HPDE6-E6E7 (cell line): ENCODE results near the gene KRTAP10-3.

Experiments
- DNase-seq: peaks from one replicate; pipeline ENCODE4 v3.0.0; 2011; ENCODE audit warnings: missing footprints; ENCODE audit errors: extremely low spot score

The KRTAP10-3 gene

GRCh38 chr21:44517175-44517899 lies 41.3 kb downstream of the KRTAP10-3 start:
- no peak for DNase-seq

GRCh38 chr21:44516828-44517174 lies 41.8 kb downstream of the KRTAP10-3 start:
- no peak for DNase-seq

DNA sequence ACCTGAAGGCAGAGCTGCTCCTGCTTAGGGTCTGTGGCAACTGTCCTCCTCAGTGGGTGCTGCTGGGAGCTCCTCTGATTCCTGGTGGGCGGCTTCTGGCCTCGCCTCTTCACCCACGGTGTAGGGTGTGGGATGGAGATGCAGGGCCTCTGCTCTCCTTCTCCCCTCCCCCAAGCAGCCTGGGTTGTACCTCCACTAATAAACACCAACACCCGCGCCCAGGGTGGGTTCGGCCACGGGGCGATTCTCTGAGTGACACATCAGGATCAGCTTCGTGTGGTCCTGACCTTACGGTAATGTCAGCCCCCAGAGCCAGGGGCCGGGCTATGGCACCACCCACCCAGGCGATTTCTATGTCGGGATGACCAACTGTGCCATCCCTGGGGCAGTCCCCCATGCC lies 42.3 kb downstream of the KRTAP10-3 start:
- no peak for DNase-seq

DNA sequence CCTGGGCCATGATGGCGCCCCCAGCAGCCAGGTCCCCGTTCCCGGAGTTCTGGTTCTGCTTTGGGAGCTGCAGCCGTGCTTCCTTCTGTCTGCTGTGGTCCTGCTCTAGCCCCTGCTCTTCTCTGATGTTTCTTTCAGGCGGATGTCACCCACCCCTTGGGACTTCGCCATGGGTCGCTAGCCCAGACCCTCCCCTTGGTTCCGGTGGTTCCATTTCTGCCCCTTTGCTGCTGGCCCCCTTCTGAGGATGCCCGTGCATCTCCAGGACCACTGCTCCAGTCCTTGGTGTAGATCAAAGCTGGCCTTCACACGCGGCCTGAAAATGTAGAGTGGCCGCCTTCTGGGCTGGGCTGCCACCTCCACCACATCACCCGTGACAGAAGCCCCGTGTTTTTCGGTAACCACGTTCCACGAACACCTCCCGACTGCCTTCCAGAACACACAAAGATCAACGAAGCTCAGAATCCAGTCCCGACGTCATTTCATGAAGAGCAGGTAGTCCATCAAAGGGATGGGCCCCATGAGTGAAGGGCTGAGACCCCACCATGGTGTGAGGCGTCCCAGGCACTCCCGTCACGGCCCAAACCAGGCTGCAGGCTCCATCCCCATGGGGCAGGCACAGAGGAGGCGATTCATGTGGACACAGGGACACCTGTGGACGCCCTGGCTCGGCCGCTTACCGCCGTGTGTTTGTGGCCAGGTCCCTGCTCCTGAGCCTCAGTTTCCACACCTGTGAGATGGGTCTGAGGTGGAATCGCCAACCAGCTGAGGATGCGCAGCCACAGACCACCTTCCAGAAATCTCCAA lies 43.0 kb downstream of the KRTAP10-3 start:
- DNase-seq, result no peak

DNA sequence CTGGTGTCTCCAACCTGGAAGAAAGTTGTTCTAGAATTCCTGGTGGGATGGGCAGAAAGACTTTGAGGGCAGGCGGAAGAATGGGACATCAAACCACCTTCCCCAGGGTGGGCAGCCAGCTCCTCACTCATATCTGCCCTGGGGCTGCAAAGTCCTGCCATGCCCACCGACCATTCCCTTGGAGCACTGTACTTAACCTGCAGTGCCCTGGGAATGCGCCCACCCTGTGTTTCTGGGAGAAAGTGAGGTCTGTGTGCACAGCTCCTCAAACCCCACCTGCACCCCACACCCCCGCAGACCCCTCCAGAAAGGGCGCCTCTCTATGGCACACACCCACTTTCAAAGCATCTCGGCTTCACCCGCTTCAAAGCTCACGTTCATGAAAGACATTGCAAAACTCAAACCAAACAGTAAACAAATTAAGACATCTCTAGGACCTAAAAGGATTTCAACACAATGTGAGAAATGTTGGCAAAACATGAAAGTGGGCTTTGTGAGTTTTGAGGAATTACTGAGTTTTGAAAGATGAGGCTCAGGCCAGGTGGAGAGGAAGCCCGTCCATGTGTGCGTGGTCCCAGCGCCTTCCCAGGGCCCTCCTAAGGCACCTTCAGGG lies 43.7 kb downstream of the KRTAP10-3 start:
- DNase-seq, result no peak

DNA sequence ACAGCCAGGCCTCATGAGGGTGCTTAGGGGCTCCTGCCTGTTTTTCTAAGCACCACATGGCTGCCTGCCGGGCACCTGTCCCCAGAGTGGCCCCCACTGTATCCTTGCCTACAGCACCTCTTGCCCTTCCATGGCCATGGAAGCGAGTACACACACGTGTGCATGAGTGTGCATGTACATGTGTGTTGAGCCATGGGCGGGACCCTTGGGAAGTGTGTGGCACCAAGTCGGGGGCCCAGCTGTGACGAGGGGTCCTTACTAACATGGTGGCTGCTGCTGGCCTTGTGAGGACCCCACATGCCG lies 44.4 kb downstream of the KRTAP10-3 start:
- DNase-seq, result no peak

DNA sequence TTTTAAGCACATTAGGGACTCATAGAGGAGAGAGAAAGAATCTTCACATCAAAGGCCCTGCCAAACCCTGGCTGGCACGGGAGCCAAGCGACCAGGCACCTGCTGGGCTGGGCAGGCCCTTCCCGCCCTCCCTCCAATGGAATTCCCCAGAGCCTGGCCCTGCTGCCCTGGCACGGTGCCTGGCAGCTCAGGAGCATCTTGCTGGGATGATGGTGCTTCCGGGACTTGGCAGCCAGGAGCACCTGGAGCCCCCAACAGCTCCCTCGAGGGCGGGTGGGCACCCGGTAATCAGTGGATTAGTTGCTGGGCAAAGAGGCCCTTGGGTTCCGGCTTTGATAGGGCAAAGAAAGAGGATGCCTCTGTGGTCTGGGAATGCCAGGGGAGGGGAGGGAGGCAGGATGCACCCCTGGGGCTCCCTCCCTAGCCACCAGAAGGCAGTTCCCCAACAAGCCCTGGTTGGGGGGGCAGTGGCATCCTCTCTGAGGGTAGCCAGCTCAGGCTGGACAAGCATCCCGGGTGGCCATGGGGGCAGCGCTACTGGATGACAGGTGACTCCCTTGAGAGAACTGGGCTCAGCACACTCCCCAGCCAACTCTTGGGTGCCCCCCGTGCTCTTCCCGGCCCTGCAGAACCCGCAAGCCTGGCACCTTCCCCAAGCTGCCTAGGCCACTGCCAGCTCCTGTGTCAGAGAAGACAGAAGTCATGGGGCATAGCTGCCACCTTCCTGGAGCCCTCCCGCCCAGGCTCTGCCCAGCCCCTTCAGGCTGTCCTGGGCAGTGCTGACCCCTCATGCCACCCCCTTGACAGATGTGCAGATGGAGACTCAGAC lies 45.0 kb downstream of the KRTAP10-3 start:
- no peak for DNase-seq

DNA sequence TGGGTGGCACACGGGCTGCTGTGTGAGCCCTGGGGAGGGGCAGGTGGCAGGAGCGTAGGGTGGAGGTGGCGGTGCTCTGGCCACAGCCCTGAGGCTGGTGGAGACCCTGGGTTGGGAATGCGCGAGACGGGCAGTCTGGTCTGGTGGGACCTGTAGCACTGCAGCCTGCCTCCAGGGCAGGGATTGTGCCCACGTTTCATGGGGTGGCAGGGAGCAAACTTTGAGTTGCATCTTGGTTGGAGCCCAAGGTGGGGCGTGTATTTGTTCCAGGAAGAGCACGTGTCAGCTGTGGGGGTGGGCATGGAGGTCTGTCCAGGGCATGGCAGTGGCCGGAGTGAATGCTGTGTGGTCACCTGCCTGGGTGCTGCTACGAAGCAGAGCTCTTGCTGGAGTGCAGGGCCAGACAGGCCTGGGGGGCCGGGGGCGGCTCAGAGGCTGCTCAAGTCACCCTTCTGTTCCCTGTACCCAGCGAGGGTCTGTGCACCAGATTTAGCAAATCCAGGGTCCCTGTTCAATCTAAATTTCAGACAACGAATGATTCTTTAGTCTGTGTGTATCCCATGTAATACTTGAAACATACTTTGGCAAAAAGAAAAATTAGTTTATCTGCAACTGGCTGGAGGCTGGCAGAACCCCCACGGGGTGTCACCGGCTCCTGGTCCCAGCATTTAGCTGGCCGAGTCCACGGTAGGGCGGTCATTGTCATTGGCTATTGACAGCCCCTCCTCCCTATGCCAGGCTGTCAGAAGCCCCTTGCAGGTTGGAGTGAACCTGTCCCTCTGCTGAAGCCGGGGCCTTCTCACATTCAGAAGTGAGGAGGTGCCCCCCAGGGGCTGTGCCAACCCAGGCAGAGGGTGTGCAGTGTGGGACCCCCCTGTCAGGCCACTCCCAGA lies 45.9 kb downstream of the KRTAP10-3 start:
- DNase-seq, result no peak

GRCh38 chr21:44511938-44512275 lies 46.7 kb downstream of the KRTAP10-3 start:
- DNase-seq, result no peak

DNA sequence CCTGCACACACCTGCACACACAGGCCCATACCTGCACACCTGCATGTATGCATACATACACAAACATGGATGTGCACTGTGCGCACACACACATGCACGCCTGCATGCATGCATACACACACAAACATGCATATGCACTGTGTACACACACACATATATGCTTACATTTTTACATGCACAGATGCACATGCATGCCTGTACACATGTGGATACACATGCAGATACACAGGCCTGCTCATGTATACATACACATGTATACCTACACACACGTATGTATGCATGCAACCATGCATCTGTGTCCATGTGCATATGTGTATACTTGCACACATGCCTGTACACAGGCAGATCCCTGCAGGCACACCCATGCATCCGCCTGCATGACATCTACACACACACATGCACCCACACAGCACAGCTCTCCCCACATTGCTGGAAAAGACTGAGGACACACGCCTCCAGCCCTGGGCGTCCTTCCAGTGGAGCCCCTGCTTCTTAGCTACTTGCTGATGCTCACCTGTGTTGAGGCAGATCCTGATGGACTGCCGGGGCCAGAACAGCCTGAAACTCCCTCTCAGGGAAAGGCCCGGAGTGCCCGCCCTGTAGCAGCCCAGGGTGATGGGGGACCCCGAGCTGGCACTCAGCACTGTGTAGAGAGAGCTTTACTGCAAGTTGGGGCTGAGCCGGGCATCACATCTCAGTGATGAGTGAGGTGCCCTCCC lies 47.2 kb downstream of the KRTAP10-3 start:
- DNase-seq, result no peak

DNA sequence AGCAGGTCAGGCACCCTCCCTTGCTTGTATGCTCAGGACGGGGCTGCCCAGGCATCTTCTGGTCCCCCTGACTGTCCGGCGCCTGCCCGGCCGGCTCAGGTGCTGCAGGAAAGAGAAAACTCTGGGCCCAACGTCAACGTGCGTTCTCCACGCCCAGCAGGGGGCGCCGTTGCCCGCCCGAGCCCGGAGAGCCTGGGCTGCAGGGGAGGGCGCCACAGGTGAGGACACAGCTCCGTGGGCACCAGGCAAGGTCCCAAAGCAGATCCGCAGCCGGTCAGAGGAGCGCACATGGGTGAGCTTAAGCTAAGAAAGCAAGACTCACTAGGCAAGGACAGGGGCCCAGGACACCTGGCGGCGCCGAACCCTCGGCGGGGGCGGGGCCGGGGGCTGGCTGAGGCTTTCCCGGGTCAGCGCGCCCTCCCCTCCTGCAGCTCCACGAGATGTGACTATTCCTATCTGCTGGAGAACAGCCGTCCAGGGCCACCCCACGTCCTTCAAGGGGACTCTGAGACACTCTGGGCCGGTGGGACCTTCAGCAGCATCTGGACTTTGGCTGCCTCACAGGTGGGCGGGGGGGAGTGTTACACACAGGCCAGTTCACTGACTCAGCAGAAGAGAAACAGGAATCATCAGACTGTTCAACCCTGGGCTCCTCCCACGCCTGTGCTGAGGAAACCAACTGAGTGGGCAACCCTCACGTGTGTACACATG lies 47.9 kb downstream of the KRTAP10-3 start:
- no peak for DNase-seq

GRCh38 chr21:44510109-44510507 lies 48.5 kb downstream of the KRTAP10-3 start:
- DNase-seq, result no peak

DNA sequence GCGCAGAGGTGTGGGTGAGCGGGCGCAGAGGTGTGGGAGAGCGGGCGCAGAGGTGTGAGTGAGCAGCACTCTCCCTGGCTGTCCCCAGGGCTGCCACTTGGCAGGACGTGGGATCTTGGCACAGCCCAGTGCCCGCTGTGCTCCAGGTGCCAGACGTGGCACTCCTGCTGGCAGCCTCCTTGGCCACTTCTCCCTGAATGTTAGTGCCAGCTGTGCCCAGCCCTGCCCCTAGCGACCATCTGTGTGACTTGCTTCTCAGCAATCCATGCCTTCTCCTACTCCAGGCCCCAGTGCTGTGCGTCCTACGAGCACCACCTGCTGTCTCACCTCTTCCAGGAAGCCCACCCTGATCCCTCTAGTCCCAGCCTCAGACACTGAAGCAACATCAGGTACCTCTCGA lies 49.1 kb downstream of the KRTAP10-3 start:
- no peak for DNase-seq

- DNase-seq, result no peak
Measured at GRCh38 chr21:44508711-44509445, 49.7 kb downstream of the KRTAP10-3 start.

DNA sequence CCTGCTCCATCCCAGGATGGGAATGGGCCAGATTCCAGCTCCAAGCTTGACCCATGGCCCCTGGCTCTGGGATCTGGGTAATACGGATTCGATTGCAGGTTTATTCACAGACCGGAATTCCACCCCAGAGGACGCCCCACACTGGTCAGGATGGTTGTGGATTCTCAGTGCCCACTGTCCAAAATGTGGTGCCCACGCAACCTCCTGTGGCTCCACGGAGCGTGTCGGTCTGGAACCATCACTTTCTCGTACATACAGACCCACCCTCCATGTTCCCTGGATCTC lies 50.2 kb downstream of the KRTAP10-3 start:
- no peak for DNase-seq
